ENCODE data around the gene MAPKAPK3. TPM values are rescaled to one million over a fixed set of nuclear protein-coding genes. Genes with fewer than 3 reads are reported as not detected.
A peak's percentile ranks its signal among the peaks of the same experiment; 100 is the strongest.

The MAPKAPK3 gene
- total RNA-seq, 6 donors from 2014 or later = 30.2 to 102 (median 70.1) TPM

GRCh38 chr3:50673931-50674330 lies 57.0 kb downstream of the MAPKAPK3 start:
- Histone ChIP-seq H3K4me1 (peaks cover 10 to 14% (median 12%) of the 10 kb centered on the region in 4 donors), H3K27me3 (peaks cover 0 to 26% (median 7%) of the 10 kb centered on the region in 4 donors), H3K9me3 (no peaks in the 10 kb centered on the region), H3K36me3 (no peaks in the 10 kb centered on the region), H3K27ac (no peak overlapping the region), H3K4me3 (no peak overlapping the region)
- ATAC-seq (ENCODE audit: low FRiP score in 2 of 2) (peak; percentile 16 to 28), DNase-seq (no peak)
- TF ChIP-seq POLR2A (IDR thresholded peaks at IDR 0.05) = no peak
- no peak for TF ChIP-seq EP300 (IDR thresholded peaks at IDR 0.05)
- TF ChIP-seq POLR2AphosphoS5 (IDR thresholded peaks at IDR 0.05) = no peak
- TF ChIP-seq CTCF (IDR thresholded peaks at IDR 0.05) = no peak
- 31 to 33% methylated on average over 3 of the region's 3 CpGs for WGBS, 2 donors

DNA sequence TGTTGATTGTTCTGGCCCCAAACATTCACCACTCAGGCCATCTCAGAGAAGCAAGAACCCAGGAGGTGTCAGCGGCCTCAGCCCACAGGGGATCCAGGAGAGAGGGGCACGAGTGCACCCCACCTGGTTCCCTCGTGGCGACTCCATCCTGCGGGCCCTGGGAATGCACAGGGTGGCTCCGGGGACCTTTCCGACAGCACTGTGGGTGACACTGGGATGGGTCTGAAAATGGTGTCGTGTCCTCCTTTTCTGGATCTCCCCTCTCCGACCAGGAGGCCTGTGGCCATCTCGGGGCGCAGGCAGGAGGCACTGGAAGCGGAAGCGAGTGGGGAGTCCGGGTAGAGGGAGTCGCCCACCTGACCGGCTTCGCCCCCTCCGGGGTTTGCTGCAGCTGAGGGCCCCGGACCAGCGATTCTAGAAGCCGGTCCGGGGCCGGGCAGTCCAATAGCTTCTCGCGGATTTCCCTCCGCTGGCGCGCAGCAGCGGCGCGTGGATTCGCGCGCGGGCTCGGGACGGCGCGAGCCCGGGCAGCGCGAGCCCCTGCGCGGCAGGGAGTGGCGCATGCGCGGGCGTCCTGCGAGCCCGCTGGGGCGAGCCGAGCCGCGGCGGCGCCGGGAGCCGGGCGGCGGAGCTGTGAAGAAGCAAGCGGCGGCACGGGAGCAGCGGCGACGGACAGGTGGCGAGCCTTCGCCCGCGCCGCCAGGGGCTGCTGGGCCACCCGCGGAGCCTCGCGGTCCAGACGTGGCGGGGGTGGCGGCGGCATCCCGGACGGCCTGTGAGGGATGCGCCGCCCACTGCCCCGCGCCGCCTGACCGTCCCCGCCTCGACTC lies 57.6 kb downstream of the MAPKAPK3 start, which contains the start of gene DOCK3:
Gene DOCK3, plus strand, starts transcription at position 579 of the 830 bp plus-strand sequence. CDS start 337 bp downstream, outside the sequence.
- peak; percentile 58 to 93 for DNase-seq
- peaks cover 0 to 28% (median 7%) of the 10 kb centered on the region in 4 donors for H3K27me3 ChIP-seq
- no peak within 1 kb of the TSS for H3K27ac ChIP-seq
- no peak for TF ChIP-seq POLR2AphosphoS5 (IDR thresholded peaks at IDR 0.05)
- TF ChIP-seq CTCF (IDR thresholded peaks at IDR 0.05) = peak in 1 of 6 experiments; percentile 27
- no peak for TF ChIP-seq EP300 (IDR thresholded peaks at IDR 0.05)
- peak; percentile 9 to 94 for ATAC-seq (ENCODE audit: low FRiP score in 2 of 2)
- peak within 1 kb of the TSS in 3 of 4 donors; percentile 48 to 52 (median 50) for H3K4me3 ChIP-seq
- H3K36me3 ChIP-seq = no peaks in the 10 kb centered on the region
- peaks cover 10 to 14% (median 12%) of the 10 kb centered on the region in 4 donors for H3K4me1 ChIP-seq
- 1 to 9% methylated on average over 27 to 39 of the region's 89 CpGs for WGBS, 2 donors
- H3K9me3 ChIP-seq = no peaks in the 10 kb centered on the region

GRCh38 chr3:50675179-50676030 lies 58.5 kb downstream of the MAPKAPK3 start:
- TF ChIP-seq CTCF (IDR thresholded peaks at IDR 0.05) = peak in 5 of 6 experiments; percentile 12 to 38 (median 25)
- TF ChIP-seq POLR2A (IDR thresholded peaks at IDR 0.05) = no peak

GRCh38 chr3:50676031-50676705 lies 59.2 kb downstream of the MAPKAPK3 start:
- H3K36me3 ChIP-seq = no peaks in the 10 kb centered on the region
- DNase-seq (no peak), ATAC-seq (ENCODE audit: low FRiP score in 2 of 2) (no peak)
- H3K4me3 ChIP-seq = no peak overlapping the region
- TF ChIP-seq CTCF (IDR thresholded peaks at IDR 0.05) = no peak
- no peak for TF ChIP-seq POLR2AphosphoS5 (IDR thresholded peaks at IDR 0.05)
- no peak for TF ChIP-seq POLR2A (IDR thresholded peaks at IDR 0.05)
- no peak for TF ChIP-seq EP300 (IDR thresholded peaks at IDR 0.05)
- H3K27me3 ChIP-seq = peaks cover 0 to 28% (median 7%) of the 10 kb centered on the region in 4 donors
- H3K4me1 ChIP-seq = peaks cover 10 to 14% (median 12%) of the 10 kb centered on the region in 4 donors
- H3K9me3 ChIP-seq = no peaks in the 10 kb centered on the region
- H3K27ac ChIP-seq = no peak overlapping the region
- WGBS, 2 donors = 77 to 78% methylated on average over 7 of the region's 7 CpGs

More at GRCh38 chr3:50675179-50676030, 58.5 kb downstream of the MAPKAPK3 start:
- no peaks in the 10 kb centered on the region for H3K9me3 ChIP-seq
- H3K4me3 ChIP-seq = peak overlapping the region in 3 of 4 donors; percentile 48 to 52 (median 50)
- no peak overlapping the region for H3K27ac ChIP-seq
- no peaks in the 10 kb centered on the region for H3K36me3 ChIP-seq
- peaks cover 0 to 28% (median 7%) of the 10 kb centered on the region in 4 donors for H3K27me3 ChIP-seq
- peak in 1 of 2 donors; percentile 90 for DNase-seq
- H3K4me1 ChIP-seq = peaks cover 10 to 14% (median 12%) of the 10 kb centered on the region in 4 donors
- no peak for ATAC-seq (ENCODE audit: low FRiP score in 2 of 2)
- 6 to 9% methylated on average over 14 to 17 of the region's 65 CpGs for WGBS, 2 donors

Data from upper lobe of left lung (tissue), 6 donors.